Body of pancreas (tissue), 4 donors: ENCODE measurements around the gene EPGN.

Experiments
- POLR2A ChIP-seq, 3 donors: fragments of 450-650 bp; IDR thresholded peaks; one replicate each; pipeline ENCODE4 v1.6.1; 2016; ENCODE audit warnings: antibody characterized with exemption in 3 of 3, mild to moderate bottlenecking in 2 of 3
- TF ChIP-seq, protein P1 (sequence below), 7 experiments: fragments of 450-650 bp in 4 of 7; fragments of 200-600 bp in 3 of 7; sonication (generic) in 3 of 7; IDR thresholded peaks; one replicate each; pipeline ENCODE4 v1.5.1; 2016 to 2019; ENCODE audit warnings: antibody characterized with exemption in 7 of 7

DNA sequence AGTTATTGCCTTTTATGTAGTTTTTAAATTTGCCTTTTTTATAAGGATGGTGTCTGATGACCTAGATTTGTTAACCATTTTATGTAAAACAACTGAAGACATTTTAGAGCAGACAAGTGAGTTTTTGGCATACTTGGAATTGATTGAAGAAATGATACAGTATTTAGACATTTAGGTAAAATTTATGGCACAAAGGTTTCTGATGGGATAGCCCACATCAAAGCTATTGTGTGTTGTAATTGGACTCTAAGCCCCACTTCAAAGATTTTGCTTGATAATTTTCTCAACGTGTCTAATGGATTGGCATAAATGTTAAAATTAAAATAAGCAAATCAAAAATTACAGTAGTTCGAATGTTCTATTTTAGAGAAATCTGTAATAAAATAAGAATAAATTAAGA is 17.6 kb downstream of the EPGN start:
- TF ChIP-seq, protein P1, sequence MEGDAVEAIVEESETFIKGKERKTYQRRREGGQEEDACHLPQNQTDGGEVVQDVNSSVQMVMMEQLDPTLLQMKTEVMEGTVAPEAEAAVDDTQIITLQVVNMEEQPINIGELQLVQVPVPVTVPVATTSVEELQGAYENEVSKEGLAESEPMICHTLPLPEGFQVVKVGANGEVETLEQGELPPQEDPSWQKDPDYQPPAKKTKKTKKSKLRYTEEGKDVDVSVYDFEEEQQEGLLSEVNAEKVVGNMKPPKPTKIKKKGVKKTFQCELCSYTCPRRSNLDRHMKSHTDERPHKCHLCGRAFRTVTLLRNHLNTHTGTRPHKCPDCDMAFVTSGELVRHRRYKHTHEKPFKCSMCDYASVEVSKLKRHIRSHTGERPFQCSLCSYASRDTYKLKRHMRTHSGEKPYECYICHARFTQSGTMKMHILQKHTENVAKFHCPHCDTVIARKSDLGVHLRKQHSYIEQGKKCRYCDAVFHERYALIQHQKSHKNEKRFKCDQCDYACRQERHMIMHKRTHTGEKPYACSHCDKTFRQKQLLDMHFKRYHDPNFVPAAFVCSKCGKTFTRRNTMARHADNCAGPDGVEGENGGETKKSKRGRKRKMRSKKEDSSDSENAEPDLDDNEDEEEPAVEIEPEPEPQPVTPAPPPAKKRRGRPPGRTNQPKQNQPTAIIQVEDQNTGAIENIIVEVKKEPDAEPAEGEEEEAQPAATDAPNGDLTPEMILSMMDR (IDR thresholded peaks at IDR 0.05) = no peak
- no peak for TF ChIP-seq POLR2A (IDR thresholded peaks at IDR 0.05)
